Nephron (organoid): ENCODE data around the gene EGFL8.

Experiments
- H3K27ac Mint-ChIP-seq, 3 experiments: 2 replicates each; pipeline ENCODE4 v1.8.0; 2020; ENCODE audit warnings: mixed read lengths in 3 of 3, mild to moderate bottlenecking in 2 of 3, moderate library complexity in 1 of 3
- H3K27me3 Mint-ChIP-seq: 2 replicates; pipeline ENCODE4 v1.8.0; 2021; ENCODE audit warnings: low read depth, mild to moderate bottlenecking, moderate library complexity, mixed read lengths
- H3K36me3 Mint-ChIP-seq: 2 replicates; pipeline ENCODE4 v1.8.0; 2020; ENCODE audit warnings: low read depth, mixed read lengths
- H3K4me1 Mint-ChIP-seq: 2 replicates; pipeline ENCODE4 v1.8.0; 2020; ENCODE audit warnings: mixed read lengths
- H3K4me3 Mint-ChIP-seq, 3 experiments: 2 replicates each; pipeline ENCODE4 v1.8.0; 2020; ENCODE audit warnings: mild to moderate bottlenecking in 3 of 3, mixed read lengths in 3 of 3, moderate library complexity in 2 of 3
- H3K9me3 Mint-ChIP-seq: 2 replicates; pipeline ENCODE4 v1.8.0; 2020; ENCODE audit warnings: mixed read lengths
- CTCF ChIP-seq, 3 experiments: fragments of 200-600 bp; sonication (generic); IDR thresholded peaks; one replicate each; pipeline ENCODE4 v1.5.0; 2021; ENCODE audit warnings: antibody characterized with exemption in 3 of 3; ENCODE audit not compliant: unreplicated experiment in 3 of 3

EGFL8 gene

GRCh38 chr6:32181148-32181702, 16.8 kb downstream of the EGFL8 start:
- Mint-ChIP-seq H3K36me3 (peaks cover 31% of the 10 kb centered on the region), H3K4me3 (peak overlapping the region; percentile 77 to 89 (median 87)), H3K27me3 (no peaks in the 10 kb centered on the region), H3K9me3 (no peaks in the 10 kb centered on the region), H3K27ac (no peak overlapping the region), H3K4me1 (peaks cover 40% of the 10 kb centered on the region)
- TF ChIP-seq CTCF (IDR thresholded peaks at IDR 0.05; ENCODE audit: unreplicated experiment in 3 of 3) = no peak

- H3K27ac Mint-ChIP-seq = no peak overlapping the region
- H3K27me3 Mint-ChIP-seq = no peaks in the 10 kb centered on the region
- H3K9me3 Mint-ChIP-seq = no peaks in the 10 kb centered on the region
- H3K36me3 Mint-ChIP-seq = peaks cover 39% of the 10 kb centered on the region
- no peak overlapping the region for H3K4me3 Mint-ChIP-seq
- peaks cover 40% of the 10 kb centered on the region for H3K4me1 Mint-ChIP-seq
- TF ChIP-seq CTCF (IDR thresholded peaks at IDR 0.05; ENCODE audit: unreplicated experiment in 3 of 3) = no peak
These were observed 17.6 kb downstream of the EGFL8 start for GRCh38 chr6:32181915-32182529.

- H3K9me3 Mint-ChIP-seq = no peaks in the 10 kb centered on the region
- H3K4me1 Mint-ChIP-seq = peaks cover 44% of the 10 kb centered on the region
- no peaks in the 10 kb centered on the region for H3K27me3 Mint-ChIP-seq
- H3K4me3 Mint-ChIP-seq = no peak overlapping the region
- H3K36me3 Mint-ChIP-seq = peaks cover 44% of the 10 kb centered on the region
- TF ChIP-seq CTCF (IDR thresholded peaks at IDR 0.05; ENCODE audit: unreplicated experiment in 3 of 3) = no peak
- H3K27ac Mint-ChIP-seq = peak overlapping the region in 1 of 3 experiments; percentile 48
These were observed 18.2 kb downstream of the EGFL8 start for GRCh38 chr6:32182555-32182981.

- H3K36me3 Mint-ChIP-seq = peaks cover 46% of the 10 kb centered on the region
- H3K9me3 Mint-ChIP-seq = no peaks in the 10 kb centered on the region
- peak overlapping the region in 2 of 3 experiments; percentile 48 to 49 for H3K27ac Mint-ChIP-seq
- H3K27me3 Mint-ChIP-seq = no peaks in the 10 kb centered on the region
- no peak for TF ChIP-seq CTCF (IDR thresholded peaks at IDR 0.05; ENCODE audit: unreplicated experiment in 3 of 3)
- H3K4me3 Mint-ChIP-seq = no peak overlapping the region
- peaks cover 48% of the 10 kb centered on the region for H3K4me1 Mint-ChIP-seq
These were observed 18.6 kb downstream of the EGFL8 start for GRCh38 chr6:32183030-32183429.

- H3K4me1 Mint-ChIP-seq = peaks cover 51% of the 10 kb centered on the region
- no peaks in the 10 kb centered on the region for H3K9me3 Mint-ChIP-seq
- no peak overlapping the region for H3K4me3 Mint-ChIP-seq
- H3K27ac Mint-ChIP-seq = peak overlapping the region in 2 of 3 experiments; percentile 48 to 49
- peaks cover 46% of the 10 kb centered on the region for H3K36me3 Mint-ChIP-seq
- H3K27me3 Mint-ChIP-seq = no peaks in the 10 kb centered on the region
- TF ChIP-seq CTCF (IDR thresholded peaks at IDR 0.05; ENCODE audit: unreplicated experiment in 3 of 3) = no peak
These were observed 19.2 kb downstream of the EGFL8 start for GRCh38 chr6:32183483-32184083.
